ENCODE measurements around the gene KRTAP9-7. TPM values are rescaled to one million over a fixed set of nuclear protein-coding genes. Genes with fewer than 3 reads are reported as not detected.

The KRTAP9-7 gene
- total and polyA plus RNA-seq, 4 donors: not detected

DNA sequence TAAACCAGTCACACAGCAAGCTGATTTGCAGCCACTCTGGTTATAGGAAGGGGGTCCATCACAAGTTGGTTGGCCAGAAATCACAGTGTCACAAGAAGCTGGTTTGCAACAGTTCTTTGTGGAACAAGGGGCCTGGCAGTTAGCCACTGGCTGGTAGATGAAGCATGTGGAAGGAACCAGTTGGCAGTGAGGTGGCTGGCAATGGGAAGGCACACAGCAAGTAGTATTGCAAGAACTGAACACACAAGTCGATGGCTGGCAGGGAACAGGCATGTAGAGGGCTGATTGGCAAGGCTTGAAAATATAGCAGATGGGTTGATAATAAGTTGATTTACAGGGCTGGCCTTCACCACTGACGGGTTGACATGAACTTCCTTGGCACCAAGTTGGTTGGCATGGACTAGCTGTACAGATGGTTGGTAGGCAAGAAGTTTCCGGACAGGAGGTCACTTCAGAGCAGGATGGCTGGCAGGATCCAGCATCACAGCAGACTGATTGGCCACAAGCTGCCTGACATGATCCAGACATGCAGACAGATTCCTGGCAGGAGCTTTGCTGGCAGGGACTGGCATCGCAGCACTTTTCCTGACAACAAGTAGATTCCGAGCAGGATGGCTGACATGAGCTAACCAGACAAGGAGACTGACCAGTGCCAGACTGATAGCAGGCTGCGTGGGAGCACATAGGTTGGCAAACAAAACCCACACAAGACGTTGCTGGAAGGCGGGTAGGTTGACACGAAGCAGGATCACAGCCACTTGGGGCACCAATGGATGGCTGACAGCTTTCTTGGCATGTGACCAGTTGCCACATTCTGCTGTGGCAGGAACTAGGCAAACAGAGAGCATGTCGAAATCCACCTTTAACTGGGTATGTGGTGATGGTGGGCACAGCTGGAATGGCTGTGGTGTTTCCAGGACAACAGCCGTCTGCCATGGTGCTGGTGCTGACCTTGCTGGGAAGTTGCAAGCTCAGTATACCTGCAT lies 26.7 kb downstream of the KRTAP9-7 start, which contains the start of gene KRTAP29-1:
Gene KRTAP29-1 (minus strand): TSS at position 936 of the 986 bp plus-strand sequence. CDS start 0 bp downstream, at position 936.
- H3K4me3 ChIP-seq (ENCODE audit: low read depth in 1 of 3, low read length in 3 of 3): no peak within 1 kb of the TSS
- H3K4me1 ChIP-seq (ENCODE audit: control insufficient read depth in 4 of 4, insufficient read depth in 4 of 4, low read length in 3 of 4): no peaks in the 10 kb centered on the region
- H3K9ac ChIP-seq (ENCODE audit: low read depth in 1 of 2, low read length in 2 of 2): no peak within 1 kb of the TSS
- H3K27me3 ChIP-seq (ENCODE audit: control insufficient read depth in 4 of 4, insufficient read depth in 4 of 4, low read length in 3 of 4): peaks cover 0 to 6% (median 0%) of the 10 kb centered on the region in 4 donors
- no peak within 1 kb of the TSS for H3K27ac ChIP-seq (ENCODE audit: low read depth in 1 of 2, low read length in 2 of 2)
- no peak for TF ChIP-seq NR2F2 (IDR thresholded peaks at IDR 0.05)
- no peak for TF ChIP-seq HNF4G (IDR thresholded peaks at IDR 0.05)
- TF ChIP-seq, protein P1, sequence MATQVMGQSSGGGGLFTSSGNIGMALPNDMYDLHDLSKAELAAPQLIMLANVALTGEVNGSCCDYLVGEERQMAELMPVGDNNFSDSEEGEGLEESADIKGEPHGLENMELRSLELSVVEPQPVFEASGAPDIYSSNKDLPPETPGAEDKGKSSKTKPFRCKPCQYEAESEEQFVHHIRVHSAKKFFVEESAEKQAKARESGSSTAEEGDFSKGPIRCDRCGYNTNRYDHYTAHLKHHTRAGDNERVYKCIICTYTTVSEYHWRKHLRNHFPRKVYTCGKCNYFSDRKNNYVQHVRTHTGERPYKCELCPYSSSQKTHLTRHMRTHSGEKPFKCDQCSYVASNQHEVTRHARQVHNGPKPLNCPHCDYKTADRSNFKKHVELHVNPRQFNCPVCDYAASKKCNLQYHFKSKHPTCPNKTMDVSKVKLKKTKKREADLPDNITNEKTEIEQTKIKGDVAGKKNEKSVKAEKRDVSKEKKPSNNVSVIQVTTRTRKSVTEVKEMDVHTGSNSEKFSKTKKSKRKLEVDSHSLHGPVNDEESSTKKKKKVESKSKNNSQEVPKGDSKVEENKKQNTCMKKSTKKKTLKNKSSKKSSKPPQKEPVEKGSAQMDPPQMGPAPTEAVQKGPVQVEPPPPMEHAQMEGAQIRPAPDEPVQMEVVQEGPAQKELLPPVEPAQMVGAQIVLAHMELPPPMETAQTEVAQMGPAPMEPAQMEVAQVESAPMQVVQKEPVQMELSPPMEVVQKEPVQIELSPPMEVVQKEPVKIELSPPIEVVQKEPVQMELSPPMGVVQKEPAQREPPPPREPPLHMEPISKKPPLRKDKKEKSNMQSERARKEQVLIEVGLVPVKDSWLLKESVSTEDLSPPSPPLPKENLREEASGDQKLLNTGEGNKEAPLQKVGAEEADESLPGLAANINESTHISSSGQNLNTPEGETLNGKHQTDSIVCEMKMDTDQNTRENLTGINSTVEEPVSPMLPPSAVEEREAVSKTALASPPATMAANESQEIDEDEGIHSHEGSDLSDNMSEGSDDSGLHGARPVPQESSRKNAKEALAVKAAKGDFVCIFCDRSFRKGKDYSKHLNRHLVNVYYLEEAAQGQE (IDR thresholded peaks at IDR 0.05): no peak
- no peak for TF ChIP-seq CTCF (IDR thresholded peaks at IDR 0.05; ENCODE audit: low read depth, low read length, missing input control)
- TF ChIP-seq EGR1 (IDR thresholded peaks at IDR 0.05; ENCODE audit: low read depth in 2 of 2): no peak
- no peak for TF ChIP-seq RAD21 (IDR thresholded peaks at IDR 0.05)
- TF ChIP-seq ATF3 (IDR thresholded peaks at IDR 0.05): no peak
- TF ChIP-seq HNF4A (conservative IDR thresholded peaks at IDR 0.05): no peak
- TF ChIP-seq GABPA (IDR thresholded peaks at IDR 0.05 in 1 of 2, conservative IDR thresholded peaks at IDR 0.05 in 1 of 2): no peak
- WGBS: 65% methylated on average over 11 of the region's 11 CpGs
- H3K9me3 ChIP-seq (ENCODE audit: control insufficient read depth in 4 of 4, low read length in 3 of 4): no peaks in the 10 kb centered on the region
- DNase-seq (ENCODE audit: low spot score): no peak
- H3K36me3 ChIP-seq (ENCODE audit: control insufficient read depth in 4 of 4, insufficient read depth in 3 of 4, low read depth in 1 of 4, low read length in 3 of 4): no peaks in the 10 kb centered on the region

DNA sequence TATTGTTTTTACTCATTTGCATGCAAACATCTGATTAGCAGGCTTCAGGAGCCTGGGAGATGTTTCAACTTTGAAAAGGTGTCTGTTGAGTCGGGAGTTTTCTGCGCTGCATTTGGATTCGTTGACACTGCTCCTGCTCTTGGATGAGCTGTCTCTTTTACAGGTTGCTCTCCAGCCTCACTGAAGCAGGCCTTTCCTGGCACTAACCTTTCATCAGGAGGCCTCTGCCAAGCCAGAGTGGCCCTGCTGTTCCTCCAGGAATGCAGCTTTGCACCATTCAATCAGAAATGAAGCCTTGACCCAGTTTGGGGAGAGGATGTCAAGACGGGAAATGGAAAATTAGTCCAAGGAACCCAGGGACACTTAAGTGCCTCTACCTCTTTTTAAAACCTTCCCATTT lies 27.5 kb downstream of the KRTAP9-7 start:
- no peak overlapping the region for H3K27ac ChIP-seq (ENCODE audit: low read depth in 1 of 2, low read length in 2 of 2)
- H3K27me3 ChIP-seq (ENCODE audit: control insufficient read depth in 4 of 4, insufficient read depth in 4 of 4, low read length in 3 of 4): peaks cover 0 to 11% (median 0%) of the 10 kb centered on the region in 4 donors
- no peak for DNase-seq (ENCODE audit: low spot score)
- no peaks in the 10 kb centered on the region for H3K9me3 ChIP-seq (ENCODE audit: control insufficient read depth in 4 of 4, low read length in 3 of 4)
- no peak overlapping the region for H3K4me3 ChIP-seq (ENCODE audit: low read depth in 1 of 3, low read length in 3 of 3)
- H3K36me3 ChIP-seq (ENCODE audit: control insufficient read depth in 4 of 4, insufficient read depth in 3 of 4, low read depth in 1 of 4, low read length in 3 of 4): no peaks in the 10 kb centered on the region
- H3K9ac ChIP-seq (ENCODE audit: low read depth in 1 of 2, low read length in 2 of 2): no peak overlapping the region
- no peak for TF ChIP-seq HNF4A (conservative IDR thresholded peaks at IDR 0.05)
- no peak for TF ChIP-seq FOXA2 (IDR thresholded peaks at IDR 0.05)
- no peak for TF ChIP-seq CTCF (IDR thresholded peaks at IDR 0.05; ENCODE audit: low read depth, low read length, missing input control)
- WGBS: 83% methylated on average over 4 of the region's 4 CpGs
- H3K4me1 ChIP-seq (ENCODE audit: control insufficient read depth in 4 of 4, insufficient read depth in 4 of 4, low read length in 3 of 4): no peaks in the 10 kb centered on the region
